Muscle layer of duodenum (tissue), 2 donors: Measurements from ENCODE around the gene DOK6.
"Not testable (repeated sequence)": the region's sequence is repeated elsewhere in the genome, so short reads cannot be mapped to it uniquely, and the experiment has no call there.

ENCODE experiments used
- H3K27ac ChIP-seq: one replicate; pipeline ENCODE4 v1.7.0; 2013; ENCODE audit warnings: mild to moderate bottlenecking, low read length
- H3K27me3 ChIP-seq: one replicate; pipeline ENCODE4 v1.7.0; 2013; ENCODE audit warnings: low read depth, mild to moderate bottlenecking, control low read depth, low read length
- H3K36me3 ChIP-seq, 2 donors: one replicate each; pipeline ENCODE4 v1.7.0; 2013; ENCODE audit warnings: low read length in 2 of 2, control low read depth in 1 of 2, mild to moderate bottlenecking in 1 of 2; ENCODE audit not compliant: insufficient read depth in 2 of 2, control insufficient read depth in 1 of 2
- H3K4me1 ChIP-seq, 2 donors: one replicate each; pipeline ENCODE4 v1.7.0; 2013; ENCODE audit warnings: low read length in 2 of 2, mild to moderate bottlenecking in 2 of 2, control low read depth in 1 of 2, moderate library complexity in 1 of 2; ENCODE audit not compliant: insufficient read depth in 2 of 2, control insufficient read depth in 1 of 2
- H3K4me3 ChIP-seq, 2 donors: one replicate each; pipeline ENCODE4 v1.7.0; 2013; ENCODE audit warnings: low read length in 2 of 2, low read depth in 1 of 2, mild to moderate bottlenecking in 1 of 2
- H3K9me3 ChIP-seq, 2 donors: one replicate each; pipeline ENCODE4 v1.7.0; 2013; ENCODE audit warnings: low read length in 2 of 2, control low read depth in 1 of 2, mild to moderate bottlenecking in 1 of 2; ENCODE audit not compliant: control insufficient read depth in 1 of 2
- donor health status: healthy.

DOK6 gene

GRCh38 chr18:69400253-69400975 lies at the start of gene DOK6:
Gene DOK6, plus strand, starts transcription at chr18:69400888.
- Histone ChIP-seq H3K4me3 (peak within 1 kb of the TSS; percentile 62 to 86), H3K4me1 (peaks cover 0 to 16% of the 10 kb centered on the region in 2 donors), H3K36me3 (no peaks in the 10 kb centered on the region), H3K9me3 (no peaks in the 10 kb centered on the region), H3K27me3 (no peaks in the 10 kb centered on the region), H3K27ac (no peak within 1 kb of the TSS)

- H3K36me3 ChIP-seq, result no peaks in the 10 kb centered on the region
- no peaks in the 10 kb centered on the region for H3K4me1 ChIP-seq
- peaks cover 0 to 2% of the 10 kb centered on the region in 2 donors for H3K9me3 ChIP-seq
- no peak overlapping the region for H3K4me3 ChIP-seq
- no peaks in the 10 kb centered on the region for H3K27me3 ChIP-seq
- H3K27ac ChIP-seq, result no peak overlapping the region
Observed at GRCh38 chr18:69353023-69353422, 47.7 kb upstream of the DOK6 start.

- H3K9me3 ChIP-seq, result peaks cover 0 to 6% of the 10 kb centered on the region in 2 donors
- no peaks in the 10 kb centered on the region for H3K36me3 ChIP-seq
- no peak overlapping the region for H3K27ac ChIP-seq
- H3K4me1 ChIP-seq, result no peaks in the 10 kb centered on the region
- no peak overlapping the region for H3K4me3 ChIP-seq
- no peaks in the 10 kb centered on the region for H3K27me3 ChIP-seq
Observed at GRCh38 chr18:69357590-69357989, 43.1 kb upstream of the DOK6 start.

DNA sequence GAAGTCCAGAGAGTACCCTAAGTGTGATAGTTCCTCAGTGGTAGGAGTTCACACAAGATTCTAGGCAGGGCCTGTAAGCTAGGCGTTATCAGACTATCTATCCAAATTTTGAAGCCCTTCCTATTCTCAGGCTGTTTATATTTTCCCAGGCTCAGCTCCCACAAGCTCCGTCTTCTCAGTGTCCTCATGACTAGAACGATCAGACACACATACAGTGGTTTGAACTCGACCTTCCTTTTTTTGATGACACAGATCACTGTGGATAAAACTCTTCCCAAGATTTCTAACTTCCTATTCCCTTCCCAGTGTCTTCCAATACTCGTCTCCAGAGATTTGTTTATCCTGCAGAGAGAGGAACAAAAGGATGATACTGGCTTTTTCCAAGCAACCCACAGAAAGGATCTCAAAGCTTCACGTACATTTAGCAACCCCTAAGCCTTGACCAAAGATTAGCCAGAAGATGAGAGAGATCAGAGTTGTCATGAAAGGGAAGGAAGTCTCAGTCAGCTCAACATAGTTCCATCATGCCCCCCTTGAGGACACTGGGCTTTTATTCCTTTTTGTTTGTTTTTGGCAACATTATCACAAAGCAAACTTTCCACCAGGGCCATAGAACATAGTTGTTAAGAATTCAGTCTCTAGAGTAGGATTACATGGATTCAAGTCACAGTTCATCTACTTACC lies 42.3 kb upstream of the DOK6 start:
- no peaks in the 10 kb centered on the region for H3K4me1 ChIP-seq
- H3K36me3 ChIP-seq, result no peaks in the 10 kb centered on the region
- H3K27ac ChIP-seq, result no peak overlapping the region
- no peaks in the 10 kb centered on the region for H3K27me3 ChIP-seq
- H3K9me3 ChIP-seq, result peaks cover 0 to 6% of the 10 kb centered on the region in 2 donors
- no peak overlapping the region for H3K4me3 ChIP-seq

- H3K36me3 ChIP-seq, H3K4me1 ChIP-seq, H3K27me3 ChIP-seq, H3K9me3 ChIP-seq, H3K27ac ChIP-seq, H3K4me3 ChIP-seq: not testable (repeated sequence)
Observed at GRCh38 chr18:69359768-69360167, 40.9 kb upstream of the DOK6 start.

- Histone ChIP-seq H3K27ac (no peak overlapping the region), H3K27me3 (no peaks in the 10 kb centered on the region), H3K4me1 (no peaks in the 10 kb centered on the region), H3K9me3 (peaks cover 0 to under 1% of the 10 kb centered on the region in 2 donors), H3K36me3 (no peaks in the 10 kb centered on the region), H3K4me3 (no peak overlapping the region)
Observed at GRCh38 chr18:69364930-69365329, 35.8 kb upstream of the DOK6 start.

- Histone ChIP-seq H3K27ac (no peak overlapping the region), H3K36me3 (no peaks in the 10 kb centered on the region), H3K27me3 (no peaks in the 10 kb centered on the region), H3K4me3 (no peak overlapping the region), H3K9me3 (no peaks in the 10 kb centered on the region), H3K4me1 (no peaks in the 10 kb centered on the region)
Observed at GRCh38 chr18:69365658-69366057, 35.0 kb upstream of the DOK6 start.

DNA sequence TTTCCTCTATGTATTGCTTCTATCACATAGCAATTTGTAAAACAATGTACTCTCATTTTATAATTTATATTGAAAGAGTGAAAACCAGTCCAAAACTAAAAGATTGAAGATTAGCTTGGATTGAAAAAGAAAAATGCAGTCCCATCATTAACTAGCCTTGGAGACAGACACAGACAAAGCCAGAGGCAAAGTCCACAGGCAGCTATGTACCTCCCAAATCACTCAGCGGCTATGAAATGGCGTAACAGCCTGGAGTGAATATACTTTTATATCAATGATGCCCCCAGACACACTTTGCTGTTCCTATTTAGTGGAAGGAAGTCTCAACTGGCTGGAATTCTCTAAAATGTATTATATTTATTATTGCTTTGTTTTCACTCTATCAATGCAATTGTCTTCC lies 33.6 kb upstream of the DOK6 start:
- H3K27ac ChIP-seq, result no peak overlapping the region
- no peaks in the 10 kb centered on the region for H3K27me3 ChIP-seq
- H3K36me3 ChIP-seq, result no peaks in the 10 kb centered on the region
- no peaks in the 10 kb centered on the region for H3K4me1 ChIP-seq
- no peaks in the 10 kb centered on the region for H3K9me3 ChIP-seq
- no peak overlapping the region for H3K4me3 ChIP-seq

- Histone ChIP-seq H3K4me3 (no peak overlapping the region), H3K4me1 (no peaks in the 10 kb centered on the region), H3K36me3 (no peaks in the 10 kb centered on the region), H3K9me3 (no peaks in the 10 kb centered on the region), H3K27ac (no peak overlapping the region), H3K27me3 (no peaks in the 10 kb centered on the region)
Observed at GRCh38 chr18:69371729-69372128, 29.0 kb upstream of the DOK6 start.

GRCh38 chr18:69380324-69380723 lies 20.4 kb upstream of the DOK6 start:
- no peak overlapping the region for H3K4me3 ChIP-seq
- no peaks in the 10 kb centered on the region for H3K27me3 ChIP-seq
- H3K4me1 ChIP-seq, result no peaks in the 10 kb centered on the region
- H3K9me3 ChIP-seq, result no peaks in the 10 kb centered on the region
- no peak overlapping the region for H3K27ac ChIP-seq
- no peaks in the 10 kb centered on the region for H3K36me3 ChIP-seq

GRCh38 chr18:69383186-69383585 lies 17.5 kb upstream of the DOK6 start:
- no peaks in the 10 kb centered on the region for H3K27me3 ChIP-seq
- no peaks in the 10 kb centered on the region for H3K4me1 ChIP-seq
- H3K4me3 ChIP-seq, result no peak overlapping the region
- H3K27ac ChIP-seq, result no peak overlapping the region
- H3K36me3 ChIP-seq, result no peaks in the 10 kb centered on the region
- H3K9me3 ChIP-seq, result no peaks in the 10 kb centered on the region

DNA sequence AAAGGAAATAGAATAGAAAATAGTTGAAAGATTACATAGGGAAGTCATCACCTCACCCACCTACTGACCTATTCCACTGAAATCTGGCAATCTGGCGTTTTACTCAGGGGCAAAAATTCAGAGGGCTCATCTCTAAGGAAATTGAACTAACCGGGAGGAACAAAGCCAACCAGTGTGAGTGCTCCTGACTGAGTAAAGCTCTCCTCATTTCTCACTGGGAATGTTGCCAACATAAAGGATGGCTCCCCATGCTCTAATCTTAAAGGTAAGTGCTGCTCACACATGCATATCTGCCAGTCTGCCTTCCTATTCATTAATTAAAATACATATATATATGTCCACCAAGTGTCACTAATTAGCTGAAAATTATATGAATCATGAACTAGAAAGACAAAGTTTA lies 13.5 kb upstream of the DOK6 start:
- no peaks in the 10 kb centered on the region for H3K27me3 ChIP-seq
- no peaks in the 10 kb centered on the region for H3K36me3 ChIP-seq
- H3K9me3 ChIP-seq, result no peaks in the 10 kb centered on the region
- no peaks in the 10 kb centered on the region for H3K4me1 ChIP-seq
- no peak overlapping the region for H3K27ac ChIP-seq
- H3K4me3 ChIP-seq, result no peak overlapping the region
